ENCODE data around the gene EXOC7. TPM values are rescaled to one million over a fixed set of nuclear protein-coding genes. Genes with fewer than 3 reads are reported as not detected.

Gene EXOC7
- total and polyA plus RNA-seq, 2 of the 4 experiments (the other 2 are of a cell fraction): 85.9 to 118 TPM

DNA sequence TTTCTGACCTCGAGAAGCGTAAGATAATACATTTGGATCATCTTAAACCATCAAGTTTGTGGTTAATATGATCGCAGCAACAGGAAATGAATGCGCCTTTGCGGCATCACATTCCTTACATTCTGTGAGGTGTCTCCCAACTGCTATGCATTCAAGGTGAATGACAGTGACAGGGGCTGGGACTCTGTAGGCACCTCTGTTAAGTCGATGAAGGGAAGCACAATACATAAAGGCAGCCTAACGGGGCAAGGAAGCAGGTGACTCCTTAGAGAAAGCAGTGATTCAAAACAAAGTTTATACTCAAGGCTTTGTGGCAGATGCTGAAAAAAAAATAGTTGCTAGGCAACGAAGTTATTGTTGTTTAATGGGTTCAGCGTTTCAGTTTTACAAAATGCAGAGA, 54.9 kb downstream of the EXOC7 start:
- H3K36me3 ChIP-seq (ENCODE audit: control insufficient read depth, insufficient read depth, low read length): peaks cover 68% of the 10 kb centered on the region
- 88% methylated on average over 4 of the region's 9 CpGs; no CpG with 5 or more reads in 1 of the 2 experiments for WGBS, 2 experiments (ENCODE audit: extremely low coverage in 2 of 2, insufficient read length in 1 of 2)
- no peak overlapping the region for H3K9ac ChIP-seq (ENCODE audit: low read depth, low read length)
- H2BK20ac ChIP-seq (ENCODE audit: low read depth, low read length): no peak overlapping the region
- in situ Hi-C loops (cut with MboI; ENCODE audit: low sequenced_read_pairs): no loop called here
- DNase-seq (peak; percentile 16), ATAC-seq (ENCODE audit: low read depth) (no peak)
- H3K4ac ChIP-seq (ENCODE audit: low read depth, low read length): no peak overlapping the region
- H2BK5ac ChIP-seq (ENCODE audit: low read depth, low read length, poor library complexity, severe bottlenecking): no peak overlapping the region
- dilution Hi-C loops (cut with HindIII; ENCODE audit: low sequenced_read_pairs, unreplicated experiment): no loop called here
- no peak overlapping the region for H2AK9ac ChIP-seq (replicated peaks; ENCODE audit: low read depth, low read length, poor library complexity)
- BruUV-seq (replicated peaks): no TSS peak
- no peak overlapping the region for H3K18ac ChIP-seq (ENCODE audit: low read depth, low read length)
- no peak overlapping the region for H3K23ac ChIP-seq (ENCODE audit: low read depth, low read length)
- H2AFZ ChIP-seq (replicated peaks; ENCODE audit: low read length, poor library complexity): no peak overlapping the region
- no peak overlapping the region for H4K91ac ChIP-seq (ENCODE audit: insufficient read depth, low read depth, low read length)
- H3K56ac ChIP-seq (ENCODE audit: extremely low read depth, insufficient read depth, low read length): no peak overlapping the region
- H4K20me1 ChIP-seq (ENCODE audit: insufficient read depth, low read length): peaks cover 24% of the 10 kb centered on the region
- ChIA-PET POLR2A (ENCODE audit: unreplicated experiment) (no interaction called here), CTCF (no interaction called here)
- H3K9me3 ChIP-seq (ENCODE audit: control insufficient read depth, insufficient read depth, low read length): no peaks in the 10 kb centered on the region
- no peak overlapping the region for H2BK15ac ChIP-seq (ENCODE audit: low read depth, low read length)
- intact Hi-C loops (cut with micrococcal nuclease): no loop called here
- no peak overlapping the region for H4K5ac ChIP-seq (ENCODE audit: low read depth, low read length)
- H3K4me3 ChIP-seq (ENCODE audit: insufficient read depth, low read depth, low read length): no peak overlapping the region
- H3K4me2 ChIP-seq (ENCODE audit: low read depth, low read length): no peak overlapping the region
- TF ChIP-seq MAZ (IDR thresholded peaks at IDR 0.05; ENCODE audit: borderline replicate concordance, low read depth, low read length): no peak
- H3K14ac ChIP-seq (replicated peaks; ENCODE audit: low read depth, low read length): no peak overlapping the region
- H3K4me1 ChIP-seq (ENCODE audit: control insufficient read depth, insufficient read depth, low read length): no peaks in the 10 kb centered on the region; the same call in 1 of the 2 replicates
- H2AK5ac ChIP-seq (ENCODE audit: low read depth, low read length): no peak overlapping the region
- no peak overlapping the region for H2BK120ac ChIP-seq (ENCODE audit: low read depth, low read length)
- H3K79me1 ChIP-seq (ENCODE audit: low read depth in 1 of 2, low read length in 2 of 2): peaks cover 11 to 63% of the 10 kb centered on the region in 2 experiments; a peak in 3 of 4 replicates
- H3K9me1 ChIP-seq (ENCODE audit: insufficient read depth, low read length): peaks cover 16% of the 10 kb centered on the region
- H3K27ac ChIP-seq (ENCODE audit: insufficient read depth, low read length): no peak overlapping the region
- no peaks in the 10 kb centered on the region for H3K27me3 ChIP-seq (ENCODE audit: control insufficient read depth, insufficient read depth, low read length)
- no peak overlapping the region for H4K8ac ChIP-seq (ENCODE audit: low read depth in 2 of 2, low read length in 2 of 2)

Data from IMR-90 (cell line).